ENCODE results near the gene DHDH. TPM values are rescaled to one million over a fixed set of nuclear protein-coding genes. Genes with fewer than 3 reads are reported as not detected.

The DHDH gene
- total and polyA plus RNA-seq, 2 of the 13 experiments (the other 11 are each of a cell fraction or from before 2014, with no cell fraction given), result 0.13 to 0.91 TPM

DNA sequence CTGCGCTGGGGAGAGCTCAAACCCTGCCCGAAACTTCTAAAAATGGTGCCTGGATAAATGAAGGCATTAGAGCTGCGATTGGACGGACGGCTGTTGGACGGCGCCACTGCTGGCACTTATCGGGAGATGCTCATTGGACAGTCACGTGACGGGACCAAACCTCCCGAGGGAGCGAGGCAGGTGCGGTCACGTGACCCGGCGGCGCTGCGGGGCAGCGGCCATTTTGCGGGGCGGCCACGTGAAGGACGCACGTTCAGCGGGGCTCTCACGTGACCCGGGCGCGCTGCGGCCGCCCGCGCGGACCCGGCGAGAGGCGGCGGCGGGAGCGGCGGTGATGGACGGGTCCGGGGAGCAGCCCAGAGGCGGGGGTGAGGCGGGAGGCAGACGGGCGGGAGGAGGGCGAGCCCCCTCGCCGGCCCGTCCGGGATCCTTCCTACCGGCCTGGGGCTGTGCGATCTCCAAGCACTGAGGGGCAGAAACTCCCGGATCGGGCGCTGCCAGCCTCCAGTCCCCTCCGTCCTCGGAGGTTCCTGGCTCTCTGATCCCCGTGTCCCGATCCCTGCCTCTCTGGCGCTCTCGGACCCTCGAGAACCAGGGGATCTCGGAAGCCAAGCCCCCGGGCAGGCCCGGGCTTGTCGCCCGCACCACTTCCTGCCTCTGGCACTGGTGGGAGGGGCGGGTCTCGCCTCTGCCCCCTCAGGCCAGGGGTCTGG is 21.3 kb downstream of the DHDH start, which contains the start of gene BAX (continued):
- TF ChIP-seq FOXA1 (IDR thresholded peaks at IDR 0.05) (no peak), FOXA1 (CRISPR knock-in tag; IDR thresholded peaks at IDR 0.05) (0 out of 2 replicates have a peak, but pooled peaks have one; percentile 5), SNAI1 (CRISPR knock-in tag; IDR thresholded peaks at IDR 0.05; ENCODE audit: borderline replicate concordance) (peak; percentile 68; the same call in 1 of the 2 replicates), ZNF83 (CRISPR knock-in tag; IDR thresholded peaks at IDR 0.05; ENCODE audit: borderline replicate concordance) (0 out of 2 replicates have a peak, but pooled peaks have one; percentile 19), ZNF567 (CRISPR knock-in tag; IDR thresholded peaks at IDR 0.05; ENCODE audit: borderline replicate concordance) (peak; percentile 89; the same call in 1 of the 2 replicates), SRY (CRISPR knock-in tag; IDR thresholded peaks at IDR 0.05) (no peak), TCF7L2 (IDR thresholded peaks at IDR 0.05; ENCODE audit: low read depth, low read length) (no peak), IRX3 (CRISPR knock-in tag; IDR thresholded peaks at IDR 0.05; ENCODE audit: borderline replicate concordance, low read depth) (peak; percentile 75; the same call in 1 of the 2 replicates), ZNF780A (CRISPR knock-in tag; IDR thresholded peaks at IDR 0.05) (no peak), SNAPC2 (CRISPR knock-in tag; IDR thresholded peaks at IDR 0.05) (peak; percentile 50; the same call in 1 of the 2 replicates), ZBTB3 (CRISPR knock-in tag; IDR thresholded peaks at IDR 0.05; ENCODE audit: borderline replicate concordance, low read depth) (no peak), TBX3 (IDR thresholded peaks at IDR 0.05; ENCODE audit: borderline replicate concordance) (peak; percentile 39; the same call in 1 of the 2 replicates), NFE2 (CRISPR knock-in tag; IDR thresholded peaks at IDR 0.05) (no peak), ZNF451 (CRISPR knock-in tag; IDR thresholded peaks at IDR 0.05) (0 out of 2 replicates have a peak, but pooled peaks have one; percentile 15), ATRX (CRISPR knock-in tag; IDR thresholded peaks at IDR 0.05; ENCODE audit: borderline replicate concordance) (no peak), ZNF510 (CRISPR knock-in tag; IDR thresholded peaks at IDR 0.05; ENCODE audit: low read depth) (no peak), FOXK1 (CRISPR knock-in tag; IDR thresholded peaks at IDR 0.05; ENCODE audit: borderline replicate concordance, low read depth) (peak; percentile 78; the same call in 1 of the 2 replicates), ZNF7 (CRISPR knock-in tag; IDR thresholded peaks at IDR 0.05) (no peak), ZNF629 (CRISPR knock-in tag; conservative IDR thresholded peaks at IDR 0.05) (no peak), HES4 (CRISPR knock-in tag; IDR thresholded peaks at IDR 0.05; ENCODE audit: borderline replicate concordance) (no peak)
- TF ChIP-seq, protein P1, sequence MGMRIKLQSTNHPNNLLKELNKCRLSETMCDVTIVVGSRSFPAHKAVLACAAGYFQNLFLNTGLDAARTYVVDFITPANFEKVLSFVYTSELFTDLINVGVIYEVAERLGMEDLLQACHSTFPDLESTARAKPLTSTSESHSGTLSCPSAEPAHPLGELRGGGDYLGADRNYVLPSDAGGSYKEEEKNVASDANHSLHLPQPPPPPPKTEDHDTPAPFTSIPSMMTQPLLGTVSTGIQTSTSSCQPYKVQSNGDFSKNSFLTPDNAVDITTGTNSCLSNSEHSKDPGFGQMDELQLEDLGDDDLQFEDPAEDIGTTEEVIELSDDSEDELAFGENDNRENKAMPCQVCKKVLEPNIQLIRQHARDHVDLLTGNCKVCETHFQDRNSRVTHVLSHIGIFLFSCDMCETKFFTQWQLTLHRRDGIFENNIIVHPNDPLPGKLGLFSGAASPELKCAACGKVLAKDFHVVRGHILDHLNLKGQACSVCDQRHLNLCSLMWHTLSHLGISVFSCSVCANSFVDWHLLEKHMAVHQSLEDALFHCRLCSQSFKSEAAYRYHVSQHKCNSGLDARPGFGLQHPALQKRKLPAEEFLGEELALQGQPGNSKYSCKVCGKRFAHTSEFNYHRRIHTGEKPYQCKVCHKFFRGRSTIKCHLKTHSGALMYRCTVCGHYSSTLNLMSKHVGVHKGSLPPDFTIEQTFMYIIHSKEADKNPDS (CRISPR knock-in tag; IDR thresholded peaks at IDR 0.05), result no peak; the same call in 1 of the 2 replicates
- TF ChIP-seq, protein P2, sequence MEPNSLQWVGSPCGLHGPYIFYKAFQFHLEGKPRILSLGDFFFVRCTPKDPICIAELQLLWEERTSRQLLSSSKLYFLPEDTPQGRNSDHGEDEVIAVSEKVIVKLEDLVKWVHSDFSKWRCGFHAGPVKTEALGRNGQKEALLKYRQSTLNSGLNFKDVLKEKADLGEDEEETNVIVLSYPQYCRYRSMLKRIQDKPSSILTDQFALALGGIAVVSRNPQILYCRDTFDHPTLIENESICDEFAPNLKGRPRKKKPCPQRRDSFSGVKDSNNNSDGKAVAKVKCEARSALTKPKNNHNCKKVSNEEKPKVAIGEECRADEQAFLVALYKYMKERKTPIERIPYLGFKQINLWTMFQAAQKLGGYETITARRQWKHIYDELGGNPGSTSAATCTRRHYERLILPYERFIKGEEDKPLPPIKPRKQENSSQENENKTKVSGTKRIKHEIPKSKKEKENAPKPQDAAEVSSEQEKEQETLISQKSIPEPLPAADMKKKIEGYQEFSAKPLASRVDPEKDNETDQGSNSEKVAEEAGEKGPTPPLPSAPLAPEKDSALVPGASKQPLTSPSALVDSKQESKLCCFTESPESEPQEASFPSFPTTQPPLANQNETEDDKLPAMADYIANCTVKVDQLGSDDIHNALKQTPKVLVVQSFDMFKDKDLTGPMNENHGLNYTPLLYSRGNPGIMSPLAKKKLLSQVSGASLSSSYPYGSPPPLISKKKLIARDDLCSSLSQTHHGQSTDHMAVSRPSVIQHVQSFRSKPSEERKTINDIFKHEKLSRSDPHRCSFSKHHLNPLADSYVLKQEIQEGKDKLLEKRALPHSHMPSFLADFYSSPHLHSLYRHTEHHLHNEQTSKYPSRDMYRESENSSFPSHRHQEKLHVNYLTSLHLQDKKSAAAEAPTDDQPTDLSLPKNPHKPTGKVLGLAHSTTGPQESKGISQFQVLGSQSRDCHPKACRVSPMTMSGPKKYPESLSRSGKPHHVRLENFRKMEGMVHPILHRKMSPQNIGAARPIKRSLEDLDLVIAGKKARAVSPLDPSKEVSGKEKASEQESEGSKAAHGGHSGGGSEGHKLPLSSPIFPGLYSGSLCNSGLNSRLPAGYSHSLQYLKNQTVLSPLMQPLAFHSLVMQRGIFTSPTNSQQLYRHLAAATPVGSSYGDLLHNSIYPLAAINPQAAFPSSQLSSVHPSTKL (CRISPR knock-in tag; IDR thresholded peaks at IDR 0.05), result peak; percentile 79
- TF ChIP-seq, protein P3, sequence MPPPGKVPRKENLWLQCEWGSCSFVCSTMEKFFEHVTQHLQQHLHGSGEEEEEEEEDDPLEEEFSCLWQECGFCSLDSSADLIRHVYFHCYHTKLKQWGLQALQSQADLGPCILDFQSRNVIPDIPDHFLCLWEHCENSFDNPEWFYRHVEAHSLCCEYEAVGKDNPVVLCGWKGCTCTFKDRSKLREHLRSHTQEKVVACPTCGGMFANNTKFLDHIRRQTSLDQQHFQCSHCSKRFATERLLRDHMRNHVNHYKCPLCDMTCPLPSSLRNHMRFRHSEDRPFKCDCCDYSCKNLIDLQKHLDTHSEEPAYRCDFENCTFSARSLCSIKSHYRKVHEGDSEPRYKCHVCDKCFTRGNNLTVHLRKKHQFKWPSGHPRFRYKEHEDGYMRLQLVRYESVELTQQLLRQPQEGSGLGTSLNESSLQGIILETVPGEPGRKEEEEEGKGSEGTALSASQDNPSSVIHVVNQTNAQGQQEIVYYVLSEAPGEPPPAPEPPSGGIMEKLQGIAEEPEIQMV (CRISPR knock-in tag; IDR thresholded peaks at IDR 0.05; ENCODE audit: low read depth), result peak; percentile 86
